ENCODE data around the gene MAFB.

The MAFB gene

GRCh38 chr20:40698744-40699143 lies 9.7 kb upstream of the MAFB start:
- Histone ChIP-seq H3K9me3 (ENCODE audit: control insufficient read depth, low read length) (no peaks in the 10 kb centered on the region), H3K36me3 (ENCODE audit: control insufficient read depth, insufficient read depth, low read length) (no peaks in the 10 kb centered on the region), H3K4me3 (ENCODE audit: low read length) (no peak overlapping the region), H3K9ac (ENCODE audit: low read length) (no peak overlapping the region), H3K4me1 (ENCODE audit: control insufficient read depth, insufficient read depth, low read length) (no peaks in the 10 kb centered on the region), H3K27me3 (ENCODE audit: control insufficient read depth, insufficient read depth, low read length) (peaks cover 20% of the 10 kb centered on the region)

DNA sequence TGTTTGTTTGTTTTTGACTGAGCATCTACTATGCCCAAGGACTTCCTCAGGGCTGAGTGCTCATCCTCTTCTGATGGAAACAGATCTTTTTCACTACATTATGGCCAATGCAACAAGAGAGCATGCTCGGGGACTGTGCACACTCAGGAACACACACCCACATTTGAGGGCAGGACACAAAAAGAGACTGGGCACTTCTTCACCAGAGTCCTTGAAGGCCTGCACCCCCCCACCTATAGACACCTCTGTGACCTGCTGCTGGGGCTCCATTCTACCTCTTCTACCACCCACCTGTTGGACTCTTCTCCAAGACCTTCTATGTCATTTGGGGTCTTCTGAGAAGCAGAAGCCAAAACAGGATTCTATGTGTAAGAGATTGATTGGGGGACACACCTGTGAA lies 9.2 kb upstream of the MAFB start:
- Histone ChIP-seq H3K36me3 (ENCODE audit: control insufficient read depth, insufficient read depth, low read length) (no peaks in the 10 kb centered on the region), H3K4me3 (ENCODE audit: low read length) (no peak overlapping the region), H3K27me3 (ENCODE audit: control insufficient read depth, insufficient read depth, low read length) (peaks cover 22% of the 10 kb centered on the region), H3K9me3 (ENCODE audit: control insufficient read depth, low read length) (no peaks in the 10 kb centered on the region), H3K4me1 (ENCODE audit: control insufficient read depth, insufficient read depth, low read length) (no peaks in the 10 kb centered on the region), H3K9ac (ENCODE audit: low read length) (no peak overlapping the region)

DNA sequence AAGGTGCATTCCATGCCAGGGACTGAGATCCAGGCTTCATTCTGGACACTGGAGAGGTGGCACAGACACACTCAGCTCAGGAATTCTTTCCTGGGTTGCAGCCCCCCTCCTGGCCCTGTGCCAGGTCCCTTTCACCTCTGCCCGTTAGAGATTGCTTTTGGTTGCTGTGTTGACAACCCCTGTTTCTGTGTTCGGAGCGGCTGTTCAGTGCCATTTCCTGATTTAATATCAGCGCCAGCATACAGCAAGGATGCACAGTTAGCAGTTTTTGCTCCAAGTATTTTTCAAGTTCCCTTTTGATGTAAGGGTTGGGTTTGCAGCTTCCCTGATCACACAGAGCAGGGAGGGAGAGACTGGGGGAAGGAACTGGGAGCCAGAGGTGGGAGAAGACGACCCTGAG lies 8.5 kb upstream of the MAFB start:
- Histone ChIP-seq H3K4me1 (ENCODE audit: control insufficient read depth, insufficient read depth, low read length) (no peaks in the 10 kb centered on the region), H3K36me3 (ENCODE audit: control insufficient read depth, insufficient read depth, low read length) (no peaks in the 10 kb centered on the region), H3K9ac (ENCODE audit: low read length) (no peak overlapping the region), H3K27me3 (ENCODE audit: control insufficient read depth, insufficient read depth, low read length) (peaks cover 29% of the 10 kb centered on the region), H3K9me3 (ENCODE audit: control insufficient read depth, low read length) (no peaks in the 10 kb centered on the region), H3K4me3 (ENCODE audit: low read length) (no peak overlapping the region)

DNA sequence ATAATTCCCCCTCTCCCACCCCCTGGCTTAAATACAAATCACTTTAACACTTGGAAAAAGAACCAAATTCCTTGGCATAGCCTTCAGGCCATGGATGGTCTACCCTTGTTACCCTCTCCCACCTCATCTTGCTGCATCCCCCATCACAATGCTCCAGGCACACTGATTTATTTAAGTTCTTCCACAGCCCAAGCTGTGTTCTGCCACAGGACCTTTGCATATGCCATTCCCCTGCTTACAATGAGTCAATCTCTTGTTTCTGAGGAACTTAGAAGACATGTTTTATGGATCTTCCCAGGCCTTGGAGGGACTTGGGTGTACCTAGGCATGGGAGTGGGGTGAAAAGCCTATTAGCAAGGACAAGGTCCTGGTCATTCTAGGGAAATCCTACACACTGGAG lies 6.2 kb upstream of the MAFB start:
- H3K4me1 ChIP-seq (ENCODE audit: control insufficient read depth, insufficient read depth, low read length) = no peaks in the 10 kb centered on the region
- H3K27me3 ChIP-seq (ENCODE audit: control insufficient read depth, insufficient read depth, low read length) = peaks cover 47% of the 10 kb centered on the region
- H3K9ac ChIP-seq (ENCODE audit: low read length) = no peak overlapping the region
- H3K9me3 ChIP-seq (ENCODE audit: control insufficient read depth, low read length) = no peaks in the 10 kb centered on the region
- H3K4me3 ChIP-seq (ENCODE audit: low read length) = no peak overlapping the region
- no peaks in the 10 kb centered on the region for H3K36me3 ChIP-seq (ENCODE audit: control insufficient read depth, insufficient read depth, low read length)

GRCh38 chr20:40694246-40694645 lies 5.2 kb upstream of the MAFB start:
- Histone ChIP-seq H3K27me3 (ENCODE audit: control insufficient read depth, insufficient read depth, low read length) (peaks cover 50% of the 10 kb centered on the region), H3K4me1 (ENCODE audit: control insufficient read depth, insufficient read depth, low read length) (no peaks in the 10 kb centered on the region), H3K9me3 (ENCODE audit: control insufficient read depth, low read length) (no peaks in the 10 kb centered on the region), H3K9ac (ENCODE audit: low read length) (no peak overlapping the region), H3K4me3 (ENCODE audit: low read length) (no peak overlapping the region), H3K36me3 (ENCODE audit: control insufficient read depth, insufficient read depth, low read length) (no peaks in the 10 kb centered on the region)

- Histone ChIP-seq H3K4me1 (ENCODE audit: control insufficient read depth, insufficient read depth, low read length) (peaks cover 5% of the 10 kb centered on the region), H3K4me3 (ENCODE audit: low read length) (no peak overlapping the region), H3K9me3 (ENCODE audit: control insufficient read depth, low read length) (no peaks in the 10 kb centered on the region), H3K36me3 (ENCODE audit: control insufficient read depth, insufficient read depth, low read length) (no peaks in the 10 kb centered on the region), H3K9ac (ENCODE audit: low read length) (no peak overlapping the region), H3K27me3 (ENCODE audit: control insufficient read depth, insufficient read depth, low read length) (peaks cover 60% of the 10 kb centered on the region)
Measured at GRCh38 chr20:40692240-40693011, 3.4 kb upstream of the MAFB start.

DNA sequence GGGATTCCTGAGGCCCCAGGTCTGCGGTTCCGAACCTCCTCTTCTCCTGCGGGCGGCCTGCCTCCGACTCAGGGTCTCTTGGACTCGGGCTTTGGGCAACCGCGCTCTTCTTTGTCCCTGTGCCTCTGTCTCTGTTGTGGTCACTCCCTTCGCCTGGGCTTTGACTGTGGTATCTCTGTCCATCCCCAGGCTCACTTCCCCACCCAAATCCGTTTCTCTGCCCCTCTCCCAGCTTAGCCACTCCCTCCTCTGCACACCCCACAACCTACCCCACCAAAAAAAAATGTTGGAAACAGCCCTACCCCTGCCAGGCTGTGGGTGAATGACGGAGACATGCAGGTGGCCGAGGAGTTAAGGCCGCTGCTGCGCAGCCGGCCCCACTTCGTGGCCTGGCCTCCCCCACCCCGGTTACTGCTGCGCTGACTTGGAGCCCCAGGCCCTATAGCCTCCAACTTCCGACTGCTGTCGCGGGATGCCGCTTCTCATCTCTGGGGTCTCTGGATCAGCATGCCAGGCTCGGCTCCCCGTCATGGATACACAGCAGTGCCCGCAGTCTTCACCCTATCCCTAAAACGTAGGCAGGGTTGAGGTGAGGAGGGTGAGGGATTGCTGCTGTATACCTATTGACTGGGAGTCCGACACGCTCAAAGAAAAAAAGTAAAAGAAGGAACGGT lies 2.7 kb upstream of the MAFB start:
- H3K9ac ChIP-seq (ENCODE audit: low read length) = no peak overlapping the region
- peaks cover 63% of the 10 kb centered on the region for H3K27me3 ChIP-seq (ENCODE audit: control insufficient read depth, insufficient read depth, low read length)
- no peaks in the 10 kb centered on the region for H3K36me3 ChIP-seq (ENCODE audit: control insufficient read depth, insufficient read depth, low read length)
- H3K9me3 ChIP-seq (ENCODE audit: control insufficient read depth, low read length) = no peaks in the 10 kb centered on the region
- no peak overlapping the region for H3K4me3 ChIP-seq (ENCODE audit: low read length)
- peaks cover 5% of the 10 kb centered on the region for H3K4me1 ChIP-seq (ENCODE audit: control insufficient read depth, insufficient read depth, low read length)

DNA sequence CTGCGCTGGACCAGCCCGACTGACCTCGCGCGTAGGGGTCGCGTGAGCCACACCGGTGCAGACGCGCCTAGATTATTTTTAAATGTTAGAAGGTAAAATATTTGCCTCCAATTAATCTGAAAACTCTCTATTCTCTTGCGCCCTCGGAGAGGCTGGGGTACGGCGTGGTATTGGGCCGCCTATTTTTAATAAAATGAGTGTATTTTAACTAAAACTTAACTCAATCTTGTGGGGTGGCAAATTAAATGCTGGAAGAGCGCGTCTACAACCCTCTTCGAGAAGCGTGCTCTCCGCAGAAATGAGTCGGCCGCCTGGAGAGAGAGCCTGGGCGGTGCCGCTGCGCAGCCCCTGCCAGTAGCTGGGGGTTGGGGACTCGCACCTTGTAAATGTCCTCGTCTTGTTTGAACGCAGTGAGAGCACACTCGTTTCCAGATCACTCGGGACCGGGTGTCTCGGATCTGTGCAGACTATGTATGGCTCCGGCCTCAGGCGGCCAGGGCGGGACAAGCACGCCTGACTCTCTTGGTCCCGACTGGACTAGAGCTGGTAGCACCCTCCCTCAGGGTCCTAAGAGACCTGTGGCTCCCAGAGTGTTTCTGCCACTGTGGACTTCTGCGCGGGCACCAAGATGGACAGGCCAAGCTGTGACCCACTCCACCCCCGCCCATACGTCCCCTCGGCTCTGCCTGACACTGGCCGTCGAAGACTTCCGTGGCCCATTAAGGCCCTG lies 2.0 kb upstream of the MAFB start:
- no peaks in the 10 kb centered on the region for H3K9me3 ChIP-seq (ENCODE audit: control insufficient read depth, low read length)
- no peak overlapping the region for H3K4me3 ChIP-seq (ENCODE audit: low read length)
- peak overlapping the region; percentile 55 for H3K9ac ChIP-seq (ENCODE audit: low read length)
- no peaks in the 10 kb centered on the region for H3K36me3 ChIP-seq (ENCODE audit: control insufficient read depth, insufficient read depth, low read length)
- peaks cover 5% of the 10 kb centered on the region for H3K4me1 ChIP-seq (ENCODE audit: control insufficient read depth, insufficient read depth, low read length)
- H3K27me3 ChIP-seq (ENCODE audit: control insufficient read depth, insufficient read depth, low read length) = peaks cover 69% of the 10 kb centered on the region

DNA sequence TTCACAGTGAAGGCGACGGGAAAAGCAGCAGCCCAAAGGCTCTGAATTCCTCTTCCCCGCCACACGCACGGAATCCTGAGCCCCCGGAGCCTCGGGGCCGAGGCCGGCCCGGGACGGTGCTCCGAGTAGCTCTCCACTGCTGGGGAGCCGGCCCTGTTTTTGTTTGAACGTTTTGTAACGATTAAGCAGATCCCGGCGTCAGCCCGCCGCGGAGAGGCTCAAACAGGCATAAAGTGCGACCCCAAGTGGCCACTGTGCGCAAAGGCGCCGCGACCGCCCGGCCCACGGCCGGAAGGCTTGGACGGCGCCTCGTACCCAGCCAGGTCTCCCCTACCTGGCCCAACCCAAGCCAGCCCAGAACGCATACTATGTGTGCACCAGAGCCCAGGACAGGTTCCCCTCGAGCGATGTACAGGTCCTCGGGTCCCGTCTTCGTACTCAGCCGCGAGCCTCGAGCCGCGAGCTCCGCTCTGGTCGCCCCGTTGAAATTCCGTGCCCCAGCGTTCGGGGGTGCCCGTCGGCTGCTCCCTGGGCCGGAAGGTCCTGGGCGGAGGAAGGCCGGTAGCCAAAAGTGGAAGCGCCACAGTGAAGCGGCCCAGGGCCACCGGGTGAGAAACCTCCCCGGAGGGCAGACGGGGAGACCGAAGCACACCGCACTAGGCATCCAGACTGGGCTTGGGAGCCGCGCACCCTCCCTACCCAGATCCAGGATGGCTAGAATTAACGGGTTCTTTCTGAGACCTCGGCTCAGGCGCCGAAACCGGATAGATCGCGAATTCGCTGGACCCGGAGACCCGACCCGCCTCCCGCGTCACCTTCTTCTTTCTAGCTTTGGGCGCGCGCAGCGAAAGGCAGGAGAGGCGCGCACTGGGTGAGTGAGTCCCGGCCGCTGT lies 1.2 kb upstream of the MAFB start:
- Histone ChIP-seq H3K4me1 (ENCODE audit: control insufficient read depth, insufficient read depth, low read length) (peaks cover 5% of the 10 kb centered on the region), H3K9me3 (ENCODE audit: control insufficient read depth, low read length) (no peaks in the 10 kb centered on the region), H3K4me3 (ENCODE audit: low read length) (peak overlapping the region; percentile 56), H3K27me3 (ENCODE audit: control insufficient read depth, insufficient read depth, low read length) (peaks cover 66% of the 10 kb centered on the region), H3K9ac (ENCODE audit: low read length) (peak overlapping the region; percentile 55), H3K36me3 (ENCODE audit: control insufficient read depth, insufficient read depth, low read length) (no peaks in the 10 kb centered on the region)

DNA sequence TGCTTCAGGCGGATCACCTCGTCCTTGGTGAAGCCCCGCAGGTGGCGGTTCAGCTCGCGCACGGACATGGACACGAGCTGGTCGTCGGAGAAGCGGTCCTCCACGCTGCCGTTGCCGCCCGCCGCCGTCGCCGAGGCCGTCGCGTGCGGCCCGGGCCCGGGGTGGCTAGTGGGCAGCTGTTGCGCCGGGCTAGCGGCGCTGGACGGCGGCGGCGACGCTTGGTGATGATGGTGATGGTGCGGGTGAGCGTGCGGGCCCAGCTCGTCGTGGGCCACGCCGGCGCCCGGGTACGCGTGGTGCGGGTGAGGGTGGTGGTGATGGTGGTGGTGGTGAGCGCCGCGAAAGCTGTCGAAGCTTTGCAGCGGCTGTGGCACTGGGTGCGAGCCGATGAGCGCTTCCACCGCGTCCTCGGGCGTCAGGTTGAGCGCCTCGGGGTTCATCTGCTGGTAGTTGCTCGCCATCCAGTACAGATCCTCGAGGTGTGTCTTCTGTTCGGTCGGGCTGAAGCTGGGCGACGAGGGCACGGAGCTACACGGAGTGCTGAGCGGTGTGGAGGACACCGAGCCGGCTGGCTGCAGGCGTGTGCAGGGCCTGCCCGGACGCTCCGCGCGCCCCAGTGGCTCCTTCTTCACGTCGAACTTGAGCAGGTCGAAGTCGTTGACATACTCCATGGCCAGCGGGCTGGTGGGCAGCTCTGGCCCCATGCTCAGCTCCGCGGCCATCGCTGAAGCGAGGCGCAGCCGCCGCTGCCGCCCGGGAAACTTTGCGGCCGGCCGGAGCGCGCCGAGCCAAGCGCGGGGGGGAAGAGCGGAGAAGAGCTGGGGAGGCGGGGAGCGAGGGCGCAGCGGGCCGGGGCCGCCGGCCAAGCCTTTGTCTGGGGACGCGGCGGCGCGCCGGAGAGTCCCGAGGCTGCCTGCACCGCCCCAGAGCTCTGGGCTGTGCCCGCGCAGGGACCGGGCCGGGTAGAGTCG lies 622 bp downstream of the MAFB start:
- Histone ChIP-seq H3K4me1 (ENCODE audit: control insufficient read depth, insufficient read depth, low read length) (peaks cover 5% of the 10 kb centered on the region), H3K27me3 (ENCODE audit: control insufficient read depth, insufficient read depth, low read length) (peaks cover 81% of the 10 kb centered on the region), H3K4me3 (ENCODE audit: low read length) (peak overlapping the region; percentile 50), H3K9ac (ENCODE audit: low read length) (peak overlapping the region; percentile 43), H3K36me3 (ENCODE audit: control insufficient read depth, insufficient read depth, low read length) (no peaks in the 10 kb centered on the region), H3K9me3 (ENCODE audit: control insufficient read depth, low read length) (no peaks in the 10 kb centered on the region)
